ENCODE measurements around the gene AOC2. TPM values are rescaled to one million over a fixed set of nuclear protein-coding genes. Genes with fewer than 3 reads are reported as not detected.

Gene AOC2
- total and polyA plus RNA-seq, 10 of the 15 experiments (the other 5 are each of a cell fraction or from before 2014, with no cell fraction given), result 0.08 to 1.9 (median 0.62) TPM

DNA sequence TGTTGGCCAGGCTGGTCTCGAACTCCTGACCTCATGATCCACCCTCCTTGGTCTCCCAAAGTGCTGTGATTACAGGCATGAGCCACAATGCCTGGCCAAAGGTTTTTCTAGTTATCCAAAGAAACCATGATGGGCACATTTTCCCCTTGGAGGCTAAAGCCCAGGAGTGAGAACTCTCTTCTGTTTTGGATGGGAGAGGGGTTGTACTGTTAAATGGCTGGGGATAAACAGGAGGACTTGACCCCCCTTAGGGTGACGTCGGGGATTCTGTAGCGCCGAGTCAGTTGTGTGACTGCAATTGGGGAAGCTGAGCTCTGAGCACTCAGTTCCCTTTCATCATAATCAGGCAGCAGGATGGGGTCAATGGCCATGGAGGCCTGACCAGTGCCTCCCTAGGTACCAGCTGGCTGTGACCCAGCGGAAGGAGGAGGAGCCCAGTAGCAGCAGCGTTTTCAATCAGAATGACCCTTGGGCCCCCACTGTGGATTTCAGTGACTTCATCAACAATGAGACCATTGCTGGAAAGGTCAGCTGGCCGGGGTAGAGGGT lies 10.7 kb downstream of the AOC2 start:
- H3K9ac ChIP-seq (ENCODE audit: control insufficient read depth, insufficient read depth, low read length), result no peak overlapping the region
- 71% methylated on average over 8 of the region's 8 CpGs for WGBS (ENCODE audit: insufficient coverage, insufficient replicate concordance, low lambda C conversion rate, missing lambda C conversion rate)
- H3K36me3 ChIP-seq (ENCODE audit: control insufficient read depth in 2 of 2, insufficient read depth in 2 of 2, low read length in 1 of 2), result no peaks in the 10 kb centered on the region
- H3K9me3 ChIP-seq (replicated peaks; ENCODE audit: control insufficient read depth, insufficient read depth, low read length), result no peaks in the 10 kb centered on the region
- no peak overlapping the region for H3K4me2 ChIP-seq (ENCODE audit: control insufficient read depth, insufficient read depth)
- BruUV-seq (replicated peaks), result no TSS peak
- no peak overlapping the region for H3K4me3 ChIP-seq
- no peaks in the 10 kb centered on the region for H3K27me3 ChIP-seq (replicated peaks in 1 of 2; ENCODE audit: control insufficient read depth in 2 of 2, insufficient read depth in 2 of 2, low read length in 1 of 2)
- CTCF ChIA-PET, result interaction anchor here (0.7 kb wide), 1 partner anchor 314 kb away, joined by 3 read pairs; no protein-coding TSS in a partner anchor
- DNase-seq (ENCODE audit: low read depth, low spot score), result no peak
- H3K79me2 ChIP-seq (ENCODE audit: control insufficient read depth, insufficient read depth, low read length), result no peaks in the 10 kb centered on the region
- intact Hi-C loops (cut with micrococcal nuclease; ENCODE audit: unreplicated experiment) (no loop called here), in situ Hi-C loops (cut with MboI) (no loop called here)
- no peak for ATAC-seq
- TF ChIP-seq TCF7 (IDR thresholded peaks at IDR 0.05; ENCODE audit: borderline replicate concordance) (no peak), SUPT20H (IDR thresholded peaks at IDR 0.05; ENCODE audit: borderline replicate concordance, control insufficient read depth, low read depth, low read length) (no peak), CREB1 (IDR thresholded peaks at IDR 0.05; ENCODE audit: low read depth) (no peak), SMAD5 (IDR thresholded peaks at IDR 0.05; ENCODE audit: low read depth) (no peak), NRF1 (conservative IDR thresholded peaks at IDR 0.05; ENCODE audit: low read depth, low read length) (no peak), MYB (IDR thresholded peaks at IDR 0.05; ENCODE audit: borderline replicate concordance, low read depth, low read length) (no peak), RAD21 (IDR thresholded peaks at IDR 0.05; ENCODE audit: insufficient read depth, low read depth, low read length) (no peak), RCOR1 (conservative IDR thresholded peaks at IDR 0.05; ENCODE audit: low read depth, low read length) (no peak), TBL1XR1 (IDR thresholded peaks at IDR 0.05; ENCODE audit: low read depth, low read length) (no peak), HDAC6 (IDR thresholded peaks at IDR 0.05; ENCODE audit: unreplicated experiment) (no peak), RFX5 (IDR thresholded peaks at IDR 0.05; ENCODE audit: low read depth, low read length) (no peak), SIX5 (IDR thresholded peaks at IDR 0.05; ENCODE audit: low read depth, low read length, severe bottlenecking) (no peak), MTA2 (IDR thresholded peaks at IDR 0.05; ENCODE audit: low read depth) (no peak)
- TF ChIP-seq, protein P1, sequence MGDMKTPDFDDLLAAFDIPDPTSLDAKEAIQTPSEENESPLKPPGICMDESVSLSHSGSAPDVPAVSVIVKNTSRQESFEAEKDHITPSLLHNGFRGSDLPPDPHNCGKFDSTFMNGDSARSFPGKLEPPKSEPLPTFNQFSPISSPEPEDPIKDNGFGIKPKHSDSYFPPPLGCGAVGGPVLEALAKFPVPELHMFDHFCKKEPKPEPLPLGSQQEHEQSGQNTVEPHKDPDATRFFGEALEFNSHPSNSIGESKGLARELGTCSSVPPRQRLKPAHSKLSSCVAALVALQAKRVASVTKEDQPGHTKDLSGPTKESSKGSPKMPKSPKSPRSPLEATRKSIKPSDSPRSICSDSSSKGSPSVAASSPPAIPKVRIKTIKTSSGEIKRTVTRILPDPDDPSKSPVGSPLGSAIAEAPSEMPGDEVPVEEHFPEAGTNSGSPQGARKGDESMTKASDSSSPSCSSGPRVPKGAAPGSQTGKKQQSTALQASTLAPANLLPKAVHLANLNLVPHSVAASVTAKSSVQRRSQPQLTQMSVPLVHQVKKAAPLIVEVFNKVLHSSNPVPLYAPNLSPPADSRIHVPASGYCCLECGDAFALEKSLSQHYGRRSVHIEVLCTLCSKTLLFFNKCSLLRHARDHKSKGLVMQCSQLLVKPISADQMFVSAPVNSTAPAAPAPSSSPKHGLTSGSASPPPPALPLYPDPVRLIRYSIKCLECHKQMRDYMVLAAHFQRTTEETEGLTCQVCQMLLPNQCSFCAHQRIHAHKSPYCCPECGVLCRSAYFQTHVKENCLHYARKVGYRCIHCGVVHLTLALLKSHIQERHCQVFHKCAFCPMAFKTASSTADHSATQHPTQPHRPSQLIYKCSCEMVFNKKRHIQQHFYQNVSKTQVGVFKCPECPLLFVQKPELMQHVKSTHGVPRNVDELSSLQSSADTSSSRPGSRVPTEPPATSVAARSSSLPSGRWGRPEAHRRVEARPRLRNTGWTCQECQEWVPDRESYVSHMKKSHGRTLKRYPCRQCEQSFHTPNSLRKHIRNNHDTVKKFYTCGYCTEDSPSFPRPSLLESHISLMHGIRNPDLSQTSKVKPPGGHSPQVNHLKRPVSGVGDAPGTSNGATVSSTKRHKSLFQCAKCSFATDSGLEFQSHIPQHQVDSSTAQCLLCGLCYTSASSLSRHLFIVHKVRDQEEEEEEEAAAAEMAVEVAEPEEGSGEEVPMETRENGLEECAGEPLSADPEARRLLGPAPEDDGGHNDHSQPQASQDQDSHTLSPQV (IDR thresholded peaks at IDR 0.05), result no peak
- TF ChIP-seq, protein P2, sequence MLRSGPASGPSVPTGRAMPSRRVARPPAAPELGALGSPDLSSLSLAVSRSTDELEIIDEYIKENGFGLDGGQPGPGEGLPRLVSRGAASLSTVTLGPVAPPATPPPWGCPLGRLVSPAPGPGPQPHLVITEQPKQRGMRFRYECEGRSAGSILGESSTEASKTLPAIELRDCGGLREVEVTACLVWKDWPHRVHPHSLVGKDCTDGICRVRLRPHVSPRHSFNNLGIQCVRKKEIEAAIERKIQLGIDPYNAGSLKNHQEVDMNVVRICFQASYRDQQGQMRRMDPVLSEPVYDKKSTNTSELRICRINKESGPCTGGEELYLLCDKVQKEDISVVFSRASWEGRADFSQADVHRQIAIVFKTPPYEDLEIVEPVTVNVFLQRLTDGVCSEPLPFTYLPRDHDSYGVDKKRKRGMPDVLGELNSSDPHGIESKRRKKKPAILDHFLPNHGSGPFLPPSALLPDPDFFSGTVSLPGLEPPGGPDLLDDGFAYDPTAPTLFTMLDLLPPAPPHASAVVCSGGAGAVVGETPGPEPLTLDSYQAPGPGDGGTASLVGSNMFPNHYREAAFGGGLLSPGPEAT (IDR thresholded peaks at IDR 0.05; ENCODE audit: low read depth), result no peak
- TF ChIP-seq, protein P3, sequence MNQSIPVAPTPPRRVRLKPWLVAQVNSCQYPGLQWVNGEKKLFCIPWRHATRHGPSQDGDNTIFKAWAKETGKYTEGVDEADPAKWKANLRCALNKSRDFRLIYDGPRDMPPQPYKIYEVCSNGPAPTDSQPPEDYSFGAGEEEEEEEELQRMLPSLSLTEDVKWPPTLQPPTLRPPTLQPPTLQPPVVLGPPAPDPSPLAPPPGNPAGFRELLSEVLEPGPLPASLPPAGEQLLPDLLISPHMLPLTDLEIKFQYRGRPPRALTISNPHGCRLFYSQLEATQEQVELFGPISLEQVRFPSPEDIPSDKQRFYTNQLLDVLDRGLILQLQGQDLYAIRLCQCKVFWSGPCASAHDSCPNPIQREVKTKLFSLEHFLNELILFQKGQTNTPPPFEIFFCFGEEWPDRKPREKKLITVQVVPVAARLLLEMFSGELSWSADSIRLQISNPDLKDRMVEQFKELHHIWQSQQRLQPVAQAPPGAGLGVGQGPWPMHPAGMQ (IDR thresholded peaks at IDR 0.05; ENCODE audit: borderline replicate concordance), result no peak
- no peak overlapping the region for H3K27ac ChIP-seq (ENCODE audit: control insufficient read depth, insufficient read depth)
- no peak overlapping the region for H2AFZ ChIP-seq (ENCODE audit: control insufficient read depth, low read depth, low read length)
- FAIRE-seq, result no peak
- no peaks in the 10 kb centered on the region for H3K4me1 ChIP-seq (ENCODE audit: control insufficient read depth, insufficient read depth, low read length)
- no peaks in the 10 kb centered on the region for H4K20me1 ChIP-seq (ENCODE audit: control insufficient read depth, insufficient read depth)
- POLR2A ChIA-PET, result no interaction called here
- SMC1A ChIA-PET (ENCODE audit: uncharacterized antibody, unreplicated experiment), result no interaction called here
- RAD21 ChIA-PET (ENCODE audit: unreplicated experiment), result no interaction called here

Measured in GM12878 (cell line).